Raji (cell line): ENCODE data around the gene ADPGK.

ENCODE experiments used
- POLR2A ChIP-seq: IDR thresholded peaks from 2 replicates; pipeline ENCODE4 v1.6.1; 2011; ENCODE audit warnings: low read depth, low read length, control low read depth; ENCODE audit not compliant: insufficient read depth

ADPGK gene

DNA sequence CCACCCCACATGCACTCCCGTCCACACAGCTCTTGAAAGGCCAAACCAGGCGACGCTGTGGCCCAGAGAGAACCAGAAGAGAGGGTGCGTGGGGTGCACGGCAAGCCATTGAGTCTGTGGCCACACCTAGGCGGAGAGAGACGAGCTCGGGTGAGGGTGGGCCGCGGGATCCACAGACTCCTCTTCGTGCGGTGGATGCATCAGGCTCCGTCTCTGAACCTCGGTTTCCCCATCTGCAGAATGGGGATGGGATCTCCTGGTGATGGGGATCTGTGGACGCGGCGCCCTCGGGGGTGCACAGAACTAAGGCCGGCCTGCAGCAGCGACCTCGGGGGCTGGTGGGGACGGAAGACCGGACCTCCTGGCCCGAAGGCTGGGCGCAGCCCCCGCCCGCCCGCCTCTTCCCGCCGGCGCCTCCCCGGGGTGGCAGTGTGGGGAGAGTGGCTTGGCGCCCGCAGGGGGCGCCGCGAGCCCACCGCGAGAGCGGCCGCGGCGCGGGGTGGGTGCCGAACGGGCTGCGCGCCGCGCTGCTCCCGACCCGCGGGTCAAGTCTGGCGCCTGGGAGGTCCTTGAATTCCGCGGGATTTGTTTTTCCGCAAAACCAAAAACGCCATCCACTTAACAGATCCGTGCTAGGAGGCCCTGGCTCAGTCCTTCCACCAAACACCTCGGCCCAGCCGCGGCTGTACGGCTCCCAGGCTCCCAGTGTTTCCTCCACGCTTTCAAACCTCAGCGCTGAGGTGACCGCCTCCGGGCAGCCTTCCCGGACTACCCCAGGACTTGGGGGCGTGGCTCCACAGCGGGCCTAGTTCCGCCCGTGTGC lies 13.2 kb upstream of the ADPGK start:
- no peak for TF ChIP-seq POLR2A

DNA sequence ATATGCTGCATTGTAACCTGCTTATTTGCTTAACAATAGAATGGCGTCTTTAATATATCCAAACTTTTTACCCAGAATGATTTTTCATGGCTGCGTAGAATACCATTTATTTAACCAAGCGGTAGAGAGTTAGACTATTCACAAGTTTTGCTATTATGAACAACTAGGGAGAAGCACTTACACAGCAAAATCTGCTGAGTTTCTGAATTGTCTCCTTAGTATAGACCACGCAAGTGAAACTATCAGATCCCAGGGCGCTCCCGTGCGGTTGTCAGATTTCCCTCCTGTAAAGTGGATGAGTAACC lies 12.6 kb upstream of the ADPGK start:
- no peak for TF ChIP-seq POLR2A

DNA sequence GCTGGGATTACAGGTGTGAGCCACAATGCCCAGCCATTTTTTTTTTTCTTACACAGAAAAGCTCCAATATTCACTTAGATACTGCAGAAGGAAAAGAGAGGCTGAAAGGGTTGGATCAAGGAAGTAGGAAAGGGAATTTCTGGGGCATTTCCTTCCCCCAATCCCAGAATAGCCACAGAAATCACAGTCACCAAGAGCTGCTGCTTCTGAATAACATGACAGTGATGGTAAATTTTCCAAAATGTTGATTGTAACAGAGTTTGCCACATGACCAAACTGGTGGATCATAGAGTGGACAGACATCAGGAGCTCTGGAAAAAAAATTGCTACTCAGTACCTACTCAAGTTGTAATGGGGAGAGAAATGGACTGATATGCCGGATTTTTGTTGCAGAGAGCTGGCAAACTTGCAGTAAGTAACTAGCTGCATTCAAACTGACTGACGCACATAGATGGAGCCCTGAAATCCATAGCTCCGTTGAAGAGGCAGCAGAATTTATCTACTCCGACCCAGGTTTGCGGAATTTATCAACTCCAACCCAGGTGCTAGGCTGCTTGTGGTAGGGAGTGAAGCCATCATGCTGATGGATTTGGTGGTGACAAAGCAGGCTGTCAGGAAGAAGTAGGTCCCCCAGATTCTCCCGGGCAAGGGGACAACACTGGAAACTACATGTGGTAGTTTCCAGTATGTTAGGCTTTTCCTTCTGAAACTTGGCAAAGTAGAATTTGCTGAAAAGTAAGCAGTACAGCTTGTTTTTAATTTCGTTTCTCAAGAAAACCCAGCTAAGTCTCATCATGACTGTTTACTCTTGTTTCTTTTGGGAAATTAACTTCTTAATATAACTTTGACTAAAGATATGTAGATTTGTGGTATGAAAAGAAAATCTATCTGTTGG lies 10.5 kb upstream of the ADPGK start:
- no peak for TF ChIP-seq POLR2A

DNA sequence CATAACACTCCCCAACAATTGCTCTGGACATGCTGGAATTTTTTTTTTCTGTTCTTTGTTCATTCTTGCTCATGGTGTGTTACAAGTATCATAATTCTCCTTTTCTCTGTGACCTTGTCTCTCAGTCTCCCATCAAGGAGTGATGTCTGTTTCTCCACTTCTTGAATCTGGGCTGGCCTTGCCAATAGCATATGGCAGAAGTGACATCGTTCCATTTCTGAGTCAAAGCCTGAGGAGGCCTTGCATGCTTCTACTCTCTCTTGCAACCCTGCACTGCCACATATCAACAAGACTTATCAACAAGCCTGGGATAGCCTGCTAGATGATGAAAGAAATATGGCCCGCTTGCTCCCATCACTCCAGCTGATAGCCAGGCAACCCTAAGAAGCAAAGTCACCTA lies 8.9 kb upstream of the ADPGK start:
- no peak for TF ChIP-seq POLR2A

DNA sequence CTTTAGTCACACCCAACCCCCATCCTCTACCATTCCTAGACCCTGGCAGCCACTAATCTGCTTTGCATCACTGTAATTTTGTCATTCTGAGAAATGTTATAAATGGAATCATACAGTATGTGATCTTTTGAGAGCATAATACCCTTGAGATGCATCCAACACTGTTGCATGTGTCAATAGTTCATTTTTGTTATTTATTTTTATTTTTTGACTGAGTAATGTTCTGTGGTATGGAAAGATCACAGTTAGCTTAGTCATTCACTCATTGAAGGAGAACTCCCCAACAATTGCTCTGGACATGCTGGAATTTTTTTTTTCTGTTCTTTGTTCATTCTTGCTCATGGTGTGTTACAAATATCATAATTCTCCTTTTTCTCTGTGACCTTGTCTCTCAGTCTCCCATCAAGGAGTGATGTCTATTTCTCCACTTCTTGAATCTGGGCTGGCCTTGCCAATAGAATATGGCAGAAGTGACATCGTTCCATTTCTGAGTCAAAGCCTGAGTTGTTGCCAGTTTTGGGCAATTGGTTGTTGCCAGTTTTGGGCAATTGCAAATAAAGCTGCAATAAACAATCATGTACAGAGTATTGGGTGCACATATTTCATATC lies 6.8 kb upstream of the ADPGK start:
- TF ChIP-seq POLR2A = no peak

DNA sequence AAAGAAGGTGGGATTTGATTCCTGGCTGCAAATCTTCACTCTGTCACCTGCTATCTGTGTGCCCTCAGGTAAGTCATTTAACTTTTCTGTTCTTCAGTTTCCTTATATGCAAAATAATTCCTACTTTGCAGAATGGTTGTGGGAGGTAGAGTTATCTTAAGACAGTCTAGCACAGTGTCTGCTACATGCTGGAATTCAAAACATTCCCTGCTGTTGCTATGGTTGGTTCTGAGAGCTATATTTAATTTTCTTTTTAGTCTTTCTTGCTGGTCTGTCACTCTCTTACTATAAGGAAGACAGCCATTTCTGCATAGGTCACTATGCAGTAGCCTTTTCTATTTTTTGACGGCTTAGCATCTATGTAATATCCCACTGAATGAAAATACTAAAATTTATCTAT lies 4.0 kb upstream of the ADPGK start:
- TF ChIP-seq POLR2A = no peak

DNA sequence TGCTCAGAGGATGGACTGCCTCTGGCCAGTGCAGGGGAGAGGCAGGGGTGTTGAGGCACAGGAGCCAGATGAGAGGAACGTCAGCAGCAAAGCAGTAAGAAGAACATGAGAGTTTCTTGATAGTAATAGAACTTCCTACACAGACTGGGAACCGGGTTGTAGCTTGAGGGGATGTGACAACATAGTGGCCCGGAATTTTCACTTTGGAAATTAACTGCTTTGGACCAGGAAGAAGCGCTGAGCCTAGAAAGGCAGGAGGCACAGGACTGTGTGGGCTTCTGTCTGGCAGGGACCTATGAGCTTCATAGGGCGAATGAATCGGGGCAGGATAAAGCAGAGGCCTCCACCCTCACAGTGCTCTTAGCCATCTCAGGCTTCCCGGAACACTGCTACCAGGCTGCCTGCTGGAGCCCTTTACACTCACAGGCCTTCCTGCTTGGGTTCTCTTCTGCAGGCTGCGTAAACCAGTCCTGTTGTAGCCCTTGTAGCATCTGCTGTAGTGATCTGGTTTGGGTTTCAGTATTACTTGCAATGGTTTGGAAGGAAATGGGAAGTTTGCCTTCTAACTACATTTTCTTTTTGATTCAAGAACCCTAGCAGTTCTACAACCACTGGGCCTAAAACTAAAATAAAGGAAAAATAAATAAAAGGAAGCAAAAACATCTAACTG lies 3.3 kb upstream of the ADPGK start:
- TF ChIP-seq POLR2A = no peak

DNA sequence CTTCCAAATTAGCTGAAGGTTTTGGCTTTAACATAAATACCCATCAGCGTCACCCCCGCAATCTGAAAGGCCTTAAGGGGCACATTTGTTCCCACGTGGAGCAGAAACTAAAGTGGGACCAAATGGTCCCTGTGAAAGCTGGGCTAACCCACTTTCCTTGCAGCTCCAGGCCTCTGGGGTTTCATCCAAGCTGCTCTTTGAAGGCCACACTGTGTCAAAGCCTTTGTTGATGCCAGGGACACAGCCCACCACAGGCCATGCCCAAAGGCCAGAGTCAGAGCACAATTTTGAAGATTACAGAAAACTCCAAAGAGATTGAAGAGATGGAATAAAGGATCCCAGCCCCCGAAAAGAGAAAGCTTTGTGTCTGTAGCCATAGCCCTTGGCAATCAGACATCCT lies 2.7 kb upstream of the ADPGK start:
- TF ChIP-seq POLR2A = no peak

DNA sequence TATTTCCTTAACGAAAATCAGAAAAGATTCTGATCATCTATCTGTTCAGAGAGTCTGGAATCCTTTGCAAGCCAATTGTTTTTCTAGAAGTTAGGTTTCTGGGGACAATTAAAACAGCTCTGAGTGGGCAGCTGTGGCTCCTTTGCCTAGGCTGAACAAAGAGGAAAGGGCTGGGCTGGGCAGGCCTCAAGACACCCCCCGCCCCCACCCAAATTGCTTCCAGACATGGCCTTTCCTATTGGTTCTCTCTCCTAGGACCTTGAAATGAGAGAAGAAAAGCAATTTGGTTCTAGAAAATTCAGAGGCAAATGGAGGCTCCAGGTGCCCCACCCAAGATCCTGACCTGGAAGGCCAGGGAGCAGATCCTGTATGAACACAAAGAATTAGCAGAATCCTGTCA lies 2.3 kb upstream of the ADPGK start:
- no peak for TF ChIP-seq POLR2A

DNA sequence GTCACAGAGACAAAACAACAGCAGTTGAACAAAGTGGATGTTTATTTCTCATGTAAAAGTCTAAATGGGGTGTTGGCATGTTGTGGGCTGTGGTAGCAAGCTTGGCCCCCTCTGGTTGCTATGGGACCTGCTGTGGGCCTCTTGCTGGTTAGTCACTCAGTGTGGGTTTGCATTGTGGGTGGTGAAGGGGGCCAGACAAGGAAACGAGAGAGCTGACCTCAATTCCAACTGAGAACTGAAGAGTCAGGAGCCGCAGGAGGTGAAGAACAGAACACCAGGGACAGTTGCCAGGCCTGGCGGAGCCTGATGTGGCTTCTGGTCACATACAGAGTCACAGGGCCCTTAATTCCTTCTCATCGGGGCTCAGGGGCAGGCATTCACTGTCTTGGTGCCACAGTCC lies 1.9 kb upstream of the ADPGK start:
- no peak for TF ChIP-seq POLR2A

DNA sequence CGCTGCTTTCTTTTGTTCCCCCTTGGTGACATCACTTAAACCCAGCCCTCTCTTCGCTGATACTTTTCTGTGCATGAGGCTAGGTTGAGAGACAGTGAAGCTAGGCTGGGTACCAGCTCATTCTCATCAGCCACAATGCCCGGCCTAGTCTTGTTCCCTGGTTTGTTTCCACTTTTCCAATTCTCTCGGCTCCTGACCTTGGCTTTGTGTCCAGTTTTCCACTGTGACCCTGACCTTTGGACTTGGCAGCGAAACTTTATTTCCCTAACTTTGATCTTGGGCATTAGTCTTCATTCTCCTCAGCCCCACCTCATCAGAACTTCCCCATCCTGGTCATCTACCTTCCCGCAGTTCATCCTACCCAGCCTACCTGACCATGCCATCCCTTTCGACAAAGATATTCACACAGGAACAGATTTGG lies 908 bp upstream of the ADPGK start:
- TF ChIP-seq POLR2A = no peak

DNA sequence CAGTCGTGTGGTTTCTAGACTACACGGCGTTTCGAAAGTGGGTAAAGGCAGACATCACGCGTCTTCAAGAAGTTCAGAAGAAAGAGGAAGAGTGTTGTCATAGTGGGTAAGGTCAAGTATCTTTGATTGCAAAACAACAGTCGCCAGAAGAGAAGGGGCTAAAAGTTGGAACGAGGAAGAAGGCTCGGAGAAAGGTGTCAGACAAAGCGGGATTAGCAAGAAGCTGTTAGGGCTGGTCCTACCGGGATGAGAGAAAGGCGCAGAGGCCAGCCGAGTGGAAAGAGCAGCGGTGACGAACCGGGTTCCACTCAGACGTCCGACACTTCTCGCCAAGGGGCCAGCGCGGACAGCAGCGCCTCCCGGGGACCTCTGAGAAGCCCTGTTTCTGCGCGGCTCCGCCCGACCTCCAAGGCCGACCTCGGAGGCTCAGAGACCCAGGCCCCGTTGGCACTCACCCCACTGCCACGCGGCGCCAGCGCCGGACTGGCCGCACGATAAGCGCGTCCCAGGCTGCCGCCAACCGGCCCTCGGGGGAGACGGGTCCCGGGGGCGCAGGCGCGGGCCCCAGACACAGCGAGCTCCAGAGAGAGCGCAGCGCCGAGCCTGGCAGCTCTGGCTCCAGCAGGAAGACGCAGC lies 436 bp downstream of the ADPGK start:
- no peak for TF ChIP-seq POLR2A

DNA sequence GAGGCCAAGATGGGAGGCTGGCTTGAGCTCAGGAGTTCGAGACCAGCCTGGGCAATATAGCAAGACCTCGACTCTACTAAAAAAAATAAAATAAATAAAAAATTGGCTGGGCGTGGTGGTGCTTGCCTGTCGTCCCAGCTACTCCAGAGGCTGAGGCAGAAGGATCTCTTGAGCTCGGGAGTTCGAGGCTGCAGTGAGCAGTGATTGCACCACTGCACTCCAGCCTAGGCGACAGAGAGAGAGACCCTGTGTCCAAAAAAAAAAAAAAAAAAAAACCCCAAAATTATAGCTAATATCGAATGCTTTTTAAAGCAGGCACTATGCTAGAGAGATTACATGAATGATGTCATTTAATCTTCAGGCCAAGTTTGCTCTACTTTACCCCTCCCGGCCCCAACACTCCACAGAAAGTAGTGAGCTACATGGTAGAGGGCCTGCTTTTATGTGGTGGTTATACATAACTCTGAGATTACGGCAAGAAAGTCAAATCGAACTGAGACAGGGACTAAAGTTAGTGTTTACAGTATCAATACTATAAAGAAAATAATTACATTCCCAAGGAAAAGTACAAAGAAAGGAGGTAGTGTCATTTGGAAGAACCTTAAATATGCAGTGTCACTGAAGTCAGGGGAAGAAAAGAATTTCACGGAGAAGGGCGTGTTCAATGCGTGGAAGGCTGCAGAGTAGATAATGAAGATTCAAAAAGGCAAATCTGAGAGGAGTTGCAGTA lies 1.1 kb downstream of the ADPGK start:
- TF ChIP-seq POLR2A = no peak

DNA sequence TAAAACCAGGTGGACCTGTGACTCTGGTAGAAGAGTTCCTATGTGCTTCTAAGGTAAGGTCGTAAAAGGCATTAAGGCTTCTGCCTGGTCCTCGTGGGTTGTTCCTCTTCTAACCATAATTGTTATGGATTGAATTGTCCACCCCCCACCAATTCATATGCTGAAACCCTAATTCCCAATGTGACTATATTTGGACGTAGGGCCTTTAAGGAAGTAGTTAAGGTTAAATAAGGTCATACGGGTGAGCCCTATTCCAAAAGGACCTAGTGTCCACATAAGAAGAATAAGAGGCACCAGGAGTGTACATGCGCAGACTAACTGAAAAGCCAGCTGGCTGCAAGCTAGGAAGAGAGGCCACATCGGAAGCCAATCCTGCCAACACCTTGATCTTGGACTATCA lies 1.9 kb downstream of the ADPGK start:
- TF ChIP-seq POLR2A = no peak
